Mesendoderm (in vitro differentiated cells): ENCODE results near the gene PARK7.
"Not testable (repeated sequence)": the region's sequence is repeated elsewhere in the genome, so short reads cannot be mapped to it uniquely, and the experiment has no call there.

Experiments used
- DNase-seq: peaks from one replicate; pipeline ENCODE4 v3.0.0; 2013
- H2AK5ac ChIP-seq: 2 replicates; pipeline ENCODE4 v1.6.1; 2013; ENCODE audit warnings: low read length, inconsistent platforms
- H2BK120ac ChIP-seq: 2 replicates; pipeline ENCODE4 v1.6.1; 2013; ENCODE audit warnings: low read depth, mild to moderate bottlenecking, low read length, moderate library complexity, mixed read lengths
- H2BK15ac ChIP-seq: replicated peaks from 2 replicates; pipeline ENCODE4 v1.6.1; 2013; ENCODE audit warnings: low read depth, mild to moderate bottlenecking, moderate library complexity
- H2BK5ac ChIP-seq: 2 replicates; pipeline ENCODE4 v1.6.1; 2013; ENCODE audit warnings: low read length, inconsistent platforms
- H3K18ac ChIP-seq: 2 replicates; pipeline ENCODE4 v1.6.1; 2013; ENCODE audit warnings: mild to moderate bottlenecking, low read length, mixed read lengths
- H3K23ac ChIP-seq: one replicate; pipeline ENCODE4 v1.6.1; 2013; ENCODE audit warnings: low read length
- H3K27ac ChIP-seq: 2 replicates; pipeline ENCODE4 v1.5.1; 2013; ENCODE audit warnings: low read depth, mild to moderate bottlenecking, inconsistent platforms, low read length, moderate library complexity
- H3K27me3 ChIP-seq: 2 replicates; pipeline ENCODE4 v1.6.1; 2013; ENCODE audit warnings: low read length, control low read depth, mild to moderate bottlenecking, inconsistent platforms; ENCODE audit not compliant: insufficient read depth, poor library complexity
- H3K36me3 ChIP-seq: 2 replicates; pipeline ENCODE4 v1.6.1; 2013; ENCODE audit warnings: low read length, inconsistent platforms; ENCODE audit not compliant: control insufficient read depth, insufficient read depth
- H3K4ac ChIP-seq: one replicate; pipeline ENCODE4 v1.6.1; 2013; ENCODE audit warnings: low read depth, mild to moderate bottlenecking, low read length, moderate library complexity
- H3K4me1 ChIP-seq: 2 replicates; pipeline ENCODE4 v1.6.1; 2013; ENCODE audit warnings: low read depth, low read length, inconsistent platforms; ENCODE audit not compliant: control insufficient read depth
- H3K4me2 ChIP-seq: 2 replicates; pipeline ENCODE4 v1.6.1; 2013; ENCODE audit warnings: low read length
- H3K4me3 ChIP-seq: 2 replicates; pipeline ENCODE4 v1.5.1; 2013; ENCODE audit warnings: mild to moderate bottlenecking, low read length
- H3K56ac ChIP-seq: one replicate; pipeline ENCODE4 v1.6.1; 2013; ENCODE audit warnings: low read length
- H3K79me1 ChIP-seq: 2 replicates; pipeline ENCODE4 v1.6.1; 2013; ENCODE audit warnings: low read length, inconsistent platforms
- H3K79me2 ChIP-seq: 2 replicates; pipeline ENCODE4 v1.6.1; 2013; ENCODE audit warnings: mild to moderate bottlenecking, low read length; ENCODE audit not compliant: control insufficient read depth, insufficient read depth
- H3K9ac ChIP-seq: 2 replicates; pipeline ENCODE4 v1.6.1; 2013; ENCODE audit warnings: low read length, inconsistent platforms
- H4K5ac ChIP-seq: one replicate; pipeline ENCODE4 v1.6.1; 2013; ENCODE audit warnings: low read length
- H4K8ac ChIP-seq: one replicate; pipeline ENCODE4 v1.6.1; 2013; ENCODE audit warnings: low read depth, mild to moderate bottlenecking, control low read depth, low read length, moderate library complexity
- WGBS: extraction: QIAGEN DNeasy Blood & Tissue Kit; methylation state at CpG from one replicate; pipeline ENCODE4 v1.1.7; 2013; ENCODE audit warnings: low lambda C conversion rate, missing lambda C conversion rate; ENCODE audit not compliant: insufficient coverage; ENCODE audit errors: extremely low coverage; 5-methylcytosine and 5-hydroxymethylcytosine counted together

The PARK7 gene

GRCh38 chr1:7917971-7918370 lies 43.5 kb upstream of the PARK7 start:
- not testable (repeated sequence) for H3K27ac ChIP-seq, H3K4me2 ChIP-seq, H3K9ac ChIP-seq, H3K79me2 ChIP-seq, H2AK5ac ChIP-seq, H3K23ac ChIP-seq, H3K18ac ChIP-seq, H3K27me3 ChIP-seq, H4K5ac ChIP-seq, H3K56ac ChIP-seq, H3K4ac ChIP-seq, H2BK5ac ChIP-seq, H3K36me3 ChIP-seq, H4K8ac ChIP-seq, H2BK120ac ChIP-seq, H3K79me1 ChIP-seq, DNase-seq, H2BK15ac ChIP-seq, H3K4me3 ChIP-seq, H3K4me1 ChIP-seq
- no CpG with 5 or more reads among the region's 5 CpGs for WGBS

- H3K79me2 ChIP-seq: no peaks in the 10 kb centered on the region
- DNase-seq: no peak
- H2BK120ac ChIP-seq: no peak overlapping the region
- no peak overlapping the region for H2AK5ac ChIP-seq
- no peak overlapping the region for H4K5ac ChIP-seq
- no peak overlapping the region for H3K4me3 ChIP-seq
- no peak overlapping the region for H3K23ac ChIP-seq
- H3K4ac ChIP-seq: no peak overlapping the region
- H3K18ac ChIP-seq: no peak overlapping the region
- H2BK5ac ChIP-seq: no peak overlapping the region
- H3K27me3 ChIP-seq: no peaks in the 10 kb centered on the region
- H2BK15ac ChIP-seq: no peak overlapping the region
- no peak overlapping the region for H4K8ac ChIP-seq
- H3K4me2 ChIP-seq: no peak overlapping the region
- H3K4me1 ChIP-seq: no peaks in the 10 kb centered on the region
- no peak overlapping the region for H3K56ac ChIP-seq
- no peak overlapping the region for H3K27ac ChIP-seq
- no peaks in the 10 kb centered on the region for H3K79me1 ChIP-seq
- no peaks in the 10 kb centered on the region for H3K36me3 ChIP-seq
- H3K9ac ChIP-seq: no peak overlapping the region
- no CpG with 5 or more reads among the region's 5 CpGs for WGBS
Measured at GRCh38 chr1:7919880-7920279, 41.6 kb upstream of the PARK7 start.

- no peak overlapping the region for H3K4ac ChIP-seq
- no peak overlapping the region for H3K4me3 ChIP-seq
- H4K5ac ChIP-seq: no peak overlapping the region
- no peak overlapping the region for H3K56ac ChIP-seq
- H3K23ac ChIP-seq: no peak overlapping the region
- no peaks in the 10 kb centered on the region for H3K36me3 ChIP-seq
- H3K18ac ChIP-seq: no peak overlapping the region
- no peak overlapping the region for H2BK15ac ChIP-seq
- no peaks in the 10 kb centered on the region for H3K79me1 ChIP-seq
- H2BK120ac ChIP-seq: no peak overlapping the region
- no peak overlapping the region for H2AK5ac ChIP-seq
- WGBS: no CpG with 5 or more reads among the region's 7 CpGs
- no peaks in the 10 kb centered on the region for H3K27me3 ChIP-seq
- H3K27ac ChIP-seq: no peak overlapping the region
- DNase-seq: no peak
- H3K4me2 ChIP-seq: no peak overlapping the region
- H3K4me1 ChIP-seq: peaks cover 5% of the 10 kb centered on the region
- H4K8ac ChIP-seq: no peak overlapping the region
- no peaks in the 10 kb centered on the region for H3K79me2 ChIP-seq
- no peak overlapping the region for H3K9ac ChIP-seq
- H2BK5ac ChIP-seq: no peak overlapping the region
Measured at GRCh38 chr1:7921796-7922195, 39.7 kb upstream of the PARK7 start.

GRCh38 chr1:7922301-7922700 lies 39.2 kb upstream of the PARK7 start:
- Histone ChIP-seq H3K4me2 (no peak overlapping the region), H2BK120ac (no peak overlapping the region), H3K27ac (no peak overlapping the region), H3K18ac (no peak overlapping the region), H3K9ac (no peak overlapping the region), H3K79me1 (no peaks in the 10 kb centered on the region), H3K23ac (no peak overlapping the region), H3K4ac (no peak overlapping the region), H3K56ac (no peak overlapping the region), H3K27me3 (no peaks in the 10 kb centered on the region), H3K4me3 (no peak overlapping the region), H3K36me3 (no peaks in the 10 kb centered on the region), H2BK5ac (no peak overlapping the region), H3K4me1 (peaks cover 5% of the 10 kb centered on the region), H4K5ac (no peak overlapping the region), H2BK15ac (no peak overlapping the region), H2AK5ac (no peak overlapping the region), H3K79me2 (no peaks in the 10 kb centered on the region), H4K8ac (no peak overlapping the region)
- no peak for DNase-seq
- no CpG with 5 or more reads among the region's 6 CpGs for WGBS

- peak overlapping the region; percentile 11 for H3K27ac ChIP-seq
- H3K56ac ChIP-seq: peak overlapping the region; percentile 6
- H2BK15ac ChIP-seq, H3K4ac ChIP-seq, H3K36me3 ChIP-seq, H3K79me1 ChIP-seq, H3K9ac ChIP-seq, H3K79me2 ChIP-seq, H3K18ac ChIP-seq, H3K4me2 ChIP-seq, H2AK5ac ChIP-seq, H3K4me3 ChIP-seq, H3K23ac ChIP-seq, H3K27me3 ChIP-seq, H4K5ac ChIP-seq, H4K8ac ChIP-seq, H3K4me1 ChIP-seq: not testable (repeated sequence)
- DNase-seq: peak; percentile 87
- H2BK120ac ChIP-seq: peak overlapping the region; percentile 21
- peak overlapping the region; percentile 79 for H2BK5ac ChIP-seq
- WGBS: no CpG with 5 or more reads among the region's 8 CpGs
Measured at GRCh38 chr1:7927061-7927460, 34.5 kb upstream of the PARK7 start.

GRCh38 chr1:7928247-7928646 lies 33.3 kb upstream of the PARK7 start:
- DNase-seq: no peak
- no peak overlapping the region for H2BK15ac ChIP-seq
- WGBS: no CpG with 5 or more reads among the region's 4 CpGs
- H3K4me3 ChIP-seq: no peak overlapping the region
- H3K27me3 ChIP-seq: no peaks in the 10 kb centered on the region
- H2BK120ac ChIP-seq: no peak overlapping the region
- no peak overlapping the region for H3K23ac ChIP-seq
- H3K79me2 ChIP-seq: no peaks in the 10 kb centered on the region
- no peak overlapping the region for H4K8ac ChIP-seq
- no peaks in the 10 kb centered on the region for H3K36me3 ChIP-seq
- H2BK5ac ChIP-seq: no peak overlapping the region
- H3K56ac ChIP-seq: no peak overlapping the region
- no peaks in the 10 kb centered on the region for H3K79me1 ChIP-seq
- H3K9ac ChIP-seq: no peak overlapping the region
- no peak overlapping the region for H2AK5ac ChIP-seq
- H4K5ac ChIP-seq: no peak overlapping the region
- no peak overlapping the region for H3K4ac ChIP-seq
- no peak overlapping the region for H3K4me2 ChIP-seq
- H3K18ac ChIP-seq: no peak overlapping the region
- H3K27ac ChIP-seq: no peak overlapping the region
- peaks cover 5% of the 10 kb centered on the region for H3K4me1 ChIP-seq
